GM18868 (cell line): ENCODE data around the gene RALGAPB.
"Not testable (repeated sequence)": the region's sequence is repeated elsewhere in the genome, so short reads cannot be mapped to it uniquely, and the experiment has no call there.

Experiments used
- ATAC-seq: cut with Tn5 transposase; IDR thresholded peaks from one replicate; pipeline ENCODE4 v1.9.1; 2021; ENCODE audit warnings: mild to moderate bottlenecking, moderate library complexity; ENCODE audit not compliant: unreplicated experiment

Gene RALGAPB

DNA sequence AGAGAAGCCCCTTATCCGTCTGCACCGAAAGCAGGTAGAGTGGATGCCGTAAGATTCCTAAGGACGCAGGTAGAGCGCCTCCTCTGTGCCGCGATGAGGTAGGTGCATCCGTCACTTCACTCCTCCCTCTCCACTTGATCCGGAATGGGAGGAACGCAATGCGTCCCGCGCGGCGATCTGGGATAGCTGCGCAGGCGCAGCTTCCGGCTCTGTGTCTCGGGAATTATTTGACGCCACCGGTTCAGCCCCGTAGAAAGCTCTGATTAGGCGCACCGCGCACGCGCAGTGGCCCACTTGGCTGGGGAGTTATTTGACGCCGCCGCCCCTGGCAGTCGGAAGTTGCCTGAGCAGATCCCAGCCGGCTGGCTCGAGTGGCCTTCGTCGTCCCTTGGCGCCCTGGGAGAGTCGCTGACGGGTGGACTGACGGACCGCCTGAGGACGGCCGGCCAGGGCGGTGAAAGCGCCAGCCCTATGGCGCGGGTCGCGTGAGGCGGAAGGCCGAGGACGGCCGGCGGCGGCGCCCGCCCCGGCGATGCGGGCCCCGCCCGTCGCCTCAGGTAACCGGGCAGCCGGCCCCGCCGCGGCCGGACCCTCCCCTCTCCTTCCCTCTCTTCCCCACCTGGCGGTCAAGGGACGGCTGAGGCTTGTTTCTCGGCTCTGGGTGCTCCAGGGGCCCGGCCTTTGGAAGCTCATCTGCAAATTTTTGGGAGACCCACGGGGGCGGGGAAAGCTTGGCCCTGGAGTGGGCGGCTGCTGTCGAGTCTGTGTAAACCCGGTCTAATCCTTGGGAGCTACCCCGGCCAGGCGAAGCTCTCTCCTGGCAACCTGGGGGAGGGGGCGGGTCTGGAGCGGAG, at the start of gene RALGAPB:
Gene RALGAPB (plus strand): TSS at position 331 of the 854 bp plus-strand sequence. CDS start 15,590 bp downstream, outside the sequence.
- peak; percentile 89 for ATAC-seq

DNA sequence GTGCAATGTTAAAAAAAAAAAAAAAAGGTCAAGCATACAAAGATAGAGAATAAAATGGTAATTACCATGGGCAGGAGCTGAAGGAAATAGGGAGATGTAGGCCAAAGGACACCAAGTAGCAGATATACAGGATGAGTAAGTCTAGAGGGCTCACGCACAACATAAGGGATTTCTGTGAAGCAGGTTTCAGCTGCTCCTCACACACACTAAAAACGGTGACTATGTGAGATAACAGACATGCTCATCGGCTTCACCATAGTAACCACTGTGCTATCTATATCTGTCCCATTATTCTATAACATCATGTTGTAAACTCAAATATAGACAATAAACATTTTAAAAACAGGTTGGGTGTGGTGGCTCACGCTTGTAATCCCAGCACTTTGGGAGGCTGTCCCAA, 49.1 kb upstream of the RALGAPB start:
- no peak for ATAC-seq

DNA sequence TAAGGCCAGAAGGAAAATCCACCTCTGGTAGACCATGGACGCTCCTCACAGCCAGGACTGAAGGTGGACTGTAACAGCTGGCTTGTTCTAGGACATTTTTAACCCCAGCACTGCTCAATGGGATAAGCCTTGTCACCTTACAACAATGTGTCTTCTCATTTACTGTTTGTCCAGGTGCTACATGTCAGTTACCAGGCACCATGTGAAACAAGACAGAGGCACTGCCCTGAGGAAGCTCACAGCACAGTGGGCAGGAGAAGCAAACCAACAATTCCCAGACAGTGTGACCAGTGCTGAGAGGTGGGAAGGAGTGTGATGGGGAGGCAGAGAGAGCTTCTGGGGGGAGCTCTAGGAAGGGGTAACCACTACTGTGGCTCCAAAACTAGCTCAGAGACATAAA, 48.2 kb upstream of the RALGAPB start:
- no peak for ATAC-seq

DNA sequence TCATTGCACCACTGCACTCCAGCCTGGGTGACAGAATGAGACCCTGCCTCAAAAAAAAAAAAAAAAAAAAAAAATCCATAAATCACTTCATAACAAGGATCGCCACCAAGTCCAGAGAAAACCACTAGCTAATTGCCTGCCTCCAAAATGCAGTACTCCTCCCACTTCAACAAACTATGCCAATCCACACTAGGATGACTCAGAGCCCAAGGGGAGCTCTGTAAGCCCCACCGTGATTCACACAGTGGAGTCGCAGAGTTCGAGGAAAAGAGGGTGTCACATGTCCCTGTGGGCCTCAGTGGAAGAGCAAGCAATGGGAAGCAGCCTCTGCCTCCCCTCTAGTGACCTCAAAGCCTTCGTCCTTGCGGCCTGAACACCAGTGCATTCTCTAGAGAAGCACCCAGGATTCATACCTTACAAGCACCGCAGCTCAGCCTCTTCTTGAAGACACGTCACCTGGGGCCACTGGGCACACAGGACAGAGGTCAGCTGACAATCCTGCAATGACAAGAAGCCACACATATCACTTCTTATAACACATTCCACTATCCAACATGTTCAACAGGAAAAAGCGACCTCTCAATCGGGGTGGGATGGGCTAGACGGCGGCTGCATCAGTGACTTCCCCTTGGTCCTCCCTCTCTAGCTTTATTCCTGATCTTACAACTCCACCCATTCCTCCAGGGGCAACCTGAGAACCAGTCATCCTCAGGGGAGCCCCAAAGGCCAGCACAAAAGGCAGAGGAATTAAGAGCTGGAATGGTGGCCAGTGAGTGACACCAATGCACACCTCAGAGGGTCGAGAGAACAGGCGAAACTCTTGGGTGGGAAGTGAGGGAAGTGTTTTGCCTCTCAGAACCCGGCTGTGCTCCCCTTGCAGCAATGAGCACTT, 46.4 kb upstream of the RALGAPB start:
- no peak for ATAC-seq

DNA sequence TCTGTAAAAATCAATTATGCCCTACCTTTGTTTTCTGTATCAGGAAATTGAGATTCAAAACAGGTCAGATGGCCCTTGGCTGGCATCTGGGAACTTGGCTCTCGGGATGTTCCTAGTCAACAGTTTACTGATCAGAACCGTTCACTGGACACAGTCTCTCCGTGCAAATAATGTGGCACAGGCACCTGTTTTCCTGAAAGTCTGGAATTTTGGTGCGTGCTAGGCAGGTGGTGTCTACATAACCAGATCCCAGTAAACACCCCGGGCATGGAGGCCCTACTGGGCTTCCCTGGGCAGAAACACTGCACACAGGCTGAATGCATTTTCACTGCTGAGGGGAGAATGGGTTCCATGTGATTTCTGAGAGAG, 45.0 kb upstream of the RALGAPB start:
- no peak for ATAC-seq

DNA sequence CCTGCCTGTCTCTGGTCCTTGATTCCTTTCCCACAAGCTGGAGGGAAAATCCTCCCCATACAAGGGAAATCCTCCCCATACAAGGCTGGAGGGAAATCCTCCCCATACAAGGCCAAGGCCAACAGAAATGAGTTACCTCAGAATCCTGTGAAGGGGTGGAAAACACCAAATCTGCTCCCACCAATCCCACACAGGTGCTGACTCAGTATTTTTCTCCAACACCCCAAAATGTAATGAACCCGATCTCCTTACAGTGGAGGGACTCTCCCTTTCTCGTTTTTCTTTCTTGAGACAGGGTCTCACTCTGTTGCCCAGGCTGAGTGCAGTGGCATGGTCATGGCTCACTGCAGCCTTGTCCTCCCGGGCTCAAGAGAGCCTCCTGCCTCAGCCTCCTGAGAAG, 43.8 kb upstream of the RALGAPB start:
- ATAC-seq = no peak

DNA sequence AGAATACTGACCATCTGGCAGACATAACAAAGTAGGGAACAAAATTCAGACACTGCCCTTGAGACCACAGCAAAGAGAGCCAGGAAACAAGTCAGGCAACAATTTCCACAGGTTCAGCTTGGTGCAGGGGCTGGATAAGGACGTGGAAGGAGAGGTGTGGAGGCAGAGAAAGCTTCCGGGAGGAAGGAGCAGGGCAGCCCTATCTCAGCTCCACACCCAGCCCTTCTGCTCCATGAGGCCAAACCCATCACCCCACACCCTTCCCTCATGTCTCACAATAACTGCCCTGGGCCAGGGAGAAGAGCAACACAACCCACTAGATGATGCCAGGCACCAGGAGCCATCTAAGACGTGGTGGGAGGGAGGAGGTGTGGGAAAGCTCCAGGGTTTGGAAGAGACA, 43.3 kb upstream of the RALGAPB start:
- ATAC-seq = no peak

DNA sequence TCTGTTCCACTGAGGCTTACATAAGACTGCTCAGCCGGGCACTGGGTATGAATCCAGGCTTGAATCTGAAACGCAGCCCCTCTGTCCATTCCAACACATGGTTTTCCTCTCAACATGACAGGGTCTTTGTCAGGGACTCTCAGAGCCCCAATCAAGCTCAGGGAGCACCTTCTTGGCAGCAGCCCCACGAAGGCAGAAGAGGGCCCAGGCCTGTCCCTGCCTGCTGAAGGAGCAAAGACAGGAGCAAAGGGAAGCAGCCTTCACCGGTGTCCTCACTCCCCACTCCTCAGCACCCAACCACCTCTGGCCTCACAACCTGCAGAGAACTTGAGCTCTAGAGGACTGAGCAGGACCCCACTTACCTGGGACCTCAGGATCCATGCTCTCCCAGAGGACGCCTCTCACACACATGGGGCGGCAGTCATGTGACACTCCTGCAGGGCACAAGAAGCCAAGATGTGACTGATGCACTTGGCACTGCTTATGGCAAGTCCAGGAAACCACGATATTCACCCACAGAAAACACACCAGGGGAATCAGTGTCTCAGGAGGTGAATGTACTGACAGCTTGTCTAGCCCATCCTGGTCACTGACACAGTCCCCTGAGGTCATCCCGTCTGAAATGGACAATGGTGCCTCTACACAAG, 41.8 kb upstream of the RALGAPB start:
- ATAC-seq = no peak

DNA sequence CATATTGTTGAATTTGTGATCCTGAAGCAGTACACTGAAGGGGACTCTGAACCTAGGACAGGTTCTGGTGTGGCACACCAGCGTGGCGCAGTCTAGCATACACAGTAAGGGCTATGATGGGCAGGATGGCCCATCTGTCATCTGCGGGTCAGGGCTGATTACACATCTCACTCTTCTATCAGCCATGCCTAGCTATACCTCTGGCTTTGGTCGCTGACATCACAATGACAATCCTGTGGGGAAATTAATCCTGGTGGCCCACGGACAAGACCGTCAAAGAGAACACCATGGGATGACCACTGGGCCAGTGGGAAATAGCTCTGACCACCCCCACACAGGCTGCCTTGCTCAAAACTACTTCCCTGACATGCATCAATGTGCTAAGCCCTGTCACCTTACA, 40.4 kb upstream of the RALGAPB start:
- ATAC-seq = no peak

DNA sequence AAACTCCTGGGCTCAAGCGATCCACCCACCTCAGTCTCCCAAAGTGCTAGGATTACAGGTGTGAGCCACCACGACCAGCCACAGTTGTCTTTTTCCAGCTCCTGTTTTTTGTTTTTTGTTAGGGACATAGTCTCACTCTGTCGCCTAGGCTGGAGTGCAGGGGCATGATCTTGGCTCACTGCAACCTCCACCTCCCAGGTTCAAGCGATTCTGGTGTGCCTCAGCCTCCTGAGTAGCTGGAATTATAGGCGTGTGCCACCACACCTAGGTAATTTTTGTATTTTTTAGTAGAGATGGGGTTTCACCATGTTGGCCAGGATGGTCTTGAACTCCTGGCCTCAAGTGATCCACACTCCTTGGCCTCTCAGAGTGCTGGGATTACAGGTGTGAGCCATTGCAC, 39.8 kb upstream of the RALGAPB start:
- not testable (repeated sequence) for ATAC-seq

DNA sequence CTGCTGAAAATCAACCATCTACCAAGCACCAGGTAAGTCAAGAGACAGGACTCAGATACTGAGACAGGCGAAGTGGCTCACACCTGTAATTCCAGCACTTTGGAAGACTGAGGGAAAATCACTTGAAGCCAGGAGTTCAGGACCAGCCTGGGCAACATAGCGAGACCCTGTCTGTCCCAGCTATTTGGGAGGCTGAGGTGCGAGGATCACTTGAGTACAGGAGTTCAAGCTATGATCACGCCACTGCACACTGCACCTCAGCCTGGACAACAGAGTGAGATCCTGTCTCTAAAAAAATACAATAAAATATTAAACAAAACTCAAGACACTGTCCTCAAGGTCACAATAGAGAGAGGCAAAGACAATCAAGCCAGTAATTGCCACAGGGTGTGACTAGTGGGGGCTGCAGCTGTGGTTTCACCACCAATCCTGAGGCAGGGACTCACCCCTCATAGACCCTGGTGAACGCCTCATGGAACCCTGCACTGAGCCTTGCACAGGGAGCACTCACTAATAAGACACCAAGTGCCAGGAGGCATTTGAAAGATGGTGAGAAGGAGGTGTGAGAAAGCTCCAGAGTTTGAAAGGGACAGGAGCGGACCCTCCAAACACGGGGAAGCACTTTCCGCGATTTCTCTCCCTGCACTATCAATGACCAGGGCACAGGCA, 39.2 kb upstream of the RALGAPB start:
- ATAC-seq = no peak

DNA sequence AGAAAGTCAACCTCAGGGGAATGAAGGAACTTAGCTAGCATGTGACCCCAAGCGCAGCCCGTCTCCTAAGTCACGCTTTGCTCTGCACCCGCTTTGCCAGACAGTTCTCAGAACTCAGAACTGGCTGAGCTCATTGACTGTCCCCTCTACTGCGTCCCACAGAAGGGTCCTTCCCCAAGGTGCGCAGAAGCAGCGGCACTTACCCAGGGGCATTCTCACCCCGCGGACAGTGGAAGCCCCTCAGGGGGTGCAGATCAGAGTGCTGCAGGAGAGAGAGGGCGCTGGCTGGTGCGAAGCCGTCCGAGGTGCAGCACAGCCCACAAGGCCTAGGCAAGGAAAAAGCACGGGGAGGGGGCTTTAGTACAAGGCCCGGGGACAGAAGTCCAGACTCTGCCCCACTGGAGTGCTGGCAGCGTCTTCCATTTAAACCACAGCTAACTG, 38.3 kb upstream of the RALGAPB start:
- no peak for ATAC-seq

DNA sequence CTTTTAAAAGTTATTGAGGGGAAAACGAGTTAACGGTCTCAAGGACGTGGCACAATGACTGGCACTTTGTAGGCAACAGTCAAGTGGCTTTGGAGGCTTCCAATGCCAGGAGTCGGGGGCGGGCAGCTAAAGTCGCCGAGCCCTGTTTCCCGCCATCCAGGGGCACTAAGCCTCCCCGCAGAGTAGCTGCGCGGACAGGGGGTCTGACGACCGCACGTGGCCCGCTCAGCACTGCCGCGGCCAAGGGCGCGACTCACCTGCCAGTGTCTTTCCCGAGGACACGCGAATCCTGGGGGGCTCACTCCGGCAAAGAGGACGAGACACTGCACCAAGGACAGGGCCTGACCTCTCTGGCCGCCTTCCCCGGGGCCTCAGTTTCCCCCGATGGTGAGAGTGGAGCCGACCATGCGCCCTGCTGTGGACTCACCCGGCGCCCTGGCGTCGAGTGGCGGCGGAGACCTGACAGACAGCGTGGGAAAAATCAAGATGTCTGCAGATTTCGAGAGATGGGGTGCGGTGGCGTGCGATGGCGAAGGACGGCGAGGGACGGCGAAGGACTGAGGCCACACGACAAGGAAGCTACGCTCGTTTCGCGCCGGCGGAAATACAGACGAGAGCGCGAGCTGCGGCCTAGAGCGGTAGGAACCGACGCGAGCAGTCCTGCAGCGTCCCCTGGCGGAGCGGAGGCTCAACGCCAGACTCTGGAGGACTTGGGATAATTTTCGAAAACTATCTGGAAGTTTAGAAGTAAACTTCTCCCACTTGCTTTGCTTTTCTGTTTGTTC, 37.7 kb upstream of the RALGAPB start, which contains the start of gene SNHG17:
Gene SNHG17 (minus strand): TSS at position 559 of the 785 bp plus-strand sequence.
- peak; percentile 65 for ATAC-seq

DNA sequence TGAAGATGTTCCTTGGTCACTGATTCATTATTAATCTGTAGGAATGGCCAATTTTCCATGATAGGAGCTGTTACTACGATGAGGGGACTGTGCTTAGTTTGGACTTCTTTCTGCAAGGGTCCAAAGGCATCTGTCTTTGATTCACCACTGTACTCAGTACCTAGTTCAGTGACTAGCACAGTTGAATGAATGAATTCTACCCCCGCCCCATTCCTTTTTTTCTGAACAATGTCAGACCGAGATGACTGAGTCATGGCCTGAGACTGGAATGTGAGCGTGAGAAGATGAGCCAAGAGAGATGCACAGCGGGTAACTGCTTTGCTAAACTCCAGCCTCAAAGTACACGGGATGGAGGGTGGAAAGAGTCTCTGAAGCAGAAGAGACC, 37.1 kb upstream of the RALGAPB start:
- no peak for ATAC-seq

DNA sequence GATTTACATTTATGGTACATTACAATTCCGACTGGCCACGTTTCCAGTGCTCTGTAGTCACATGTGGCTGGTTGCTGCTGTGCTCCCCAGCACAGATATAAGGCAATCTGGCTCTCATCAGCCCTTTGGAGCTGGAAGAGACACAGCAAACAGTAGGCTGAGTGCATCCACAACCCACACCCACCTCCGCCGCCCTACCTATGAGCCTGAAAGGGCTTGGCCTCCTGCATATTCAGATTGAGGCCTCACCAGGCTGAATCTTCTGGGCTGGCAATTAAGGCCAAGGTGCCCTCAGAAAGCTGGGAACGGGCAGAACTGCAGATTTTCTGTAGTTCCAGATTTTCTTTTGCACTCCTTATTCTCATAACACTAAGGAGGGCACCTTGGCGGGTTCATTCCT, 34.8 kb upstream of the RALGAPB start:
- ATAC-seq = no peak

DNA sequence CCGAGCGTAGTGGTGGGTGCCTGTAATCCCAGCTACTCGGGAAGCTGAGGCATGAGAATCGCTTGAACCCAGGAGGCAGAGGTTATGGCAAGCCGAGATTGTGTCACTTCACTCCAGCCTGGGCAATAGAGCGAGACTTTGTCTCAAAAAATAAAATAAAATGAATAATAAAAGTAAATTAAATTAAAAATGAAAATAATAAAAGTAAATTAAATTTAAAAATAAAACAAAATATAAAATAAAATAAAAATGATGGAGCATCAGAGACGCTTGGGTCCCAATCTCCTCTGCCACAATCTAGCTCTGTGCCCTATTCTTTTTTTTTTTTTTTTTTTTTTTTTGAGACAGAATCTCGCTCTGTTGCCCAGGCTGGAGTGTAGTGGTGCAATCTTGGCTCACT, 31.5 kb upstream of the RALGAPB start:
- ATAC-seq = not testable (repeated sequence)

DNA sequence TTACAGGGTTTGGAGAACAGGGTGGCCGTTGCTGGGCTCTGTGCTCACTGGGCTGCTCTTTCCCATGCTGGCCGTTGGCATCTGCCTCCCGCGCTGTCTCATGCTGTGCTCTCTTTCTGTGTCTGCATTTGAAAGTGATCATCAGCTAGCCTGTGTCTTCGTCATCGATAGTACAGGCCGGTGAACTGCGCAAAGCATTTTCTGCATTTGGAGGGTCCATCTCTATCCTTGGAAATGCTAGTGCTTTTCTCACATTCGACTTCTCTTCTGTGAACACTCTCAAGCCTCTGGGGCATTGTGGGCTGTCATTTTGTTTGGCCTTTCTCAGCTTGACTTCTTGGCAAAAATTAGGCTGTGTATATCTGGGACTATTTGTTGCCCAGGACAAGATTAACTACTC, 30.7 kb upstream of the RALGAPB start:
- no peak for ATAC-seq

DNA sequence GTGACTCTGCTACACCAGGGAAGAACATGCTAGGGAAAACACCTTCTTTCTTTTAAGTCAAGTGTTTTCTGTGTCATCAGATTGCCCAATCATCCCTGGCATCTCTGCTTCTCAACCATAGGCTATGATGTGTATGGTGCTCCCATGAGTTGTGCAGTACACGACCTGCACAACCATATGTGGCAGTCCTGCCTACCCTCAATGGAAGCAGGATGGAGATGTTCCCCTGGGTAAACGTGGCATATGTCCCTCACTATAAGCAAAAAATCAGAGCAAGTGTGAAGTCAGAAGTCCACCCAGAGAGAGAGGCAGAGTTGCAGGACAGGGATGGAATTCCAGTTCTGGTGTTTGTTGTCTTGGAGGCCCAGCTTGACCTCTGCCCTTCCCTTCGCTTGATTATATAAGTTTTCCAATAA, 27.3 kb upstream of the RALGAPB start:
- no peak for ATAC-seq

DNA sequence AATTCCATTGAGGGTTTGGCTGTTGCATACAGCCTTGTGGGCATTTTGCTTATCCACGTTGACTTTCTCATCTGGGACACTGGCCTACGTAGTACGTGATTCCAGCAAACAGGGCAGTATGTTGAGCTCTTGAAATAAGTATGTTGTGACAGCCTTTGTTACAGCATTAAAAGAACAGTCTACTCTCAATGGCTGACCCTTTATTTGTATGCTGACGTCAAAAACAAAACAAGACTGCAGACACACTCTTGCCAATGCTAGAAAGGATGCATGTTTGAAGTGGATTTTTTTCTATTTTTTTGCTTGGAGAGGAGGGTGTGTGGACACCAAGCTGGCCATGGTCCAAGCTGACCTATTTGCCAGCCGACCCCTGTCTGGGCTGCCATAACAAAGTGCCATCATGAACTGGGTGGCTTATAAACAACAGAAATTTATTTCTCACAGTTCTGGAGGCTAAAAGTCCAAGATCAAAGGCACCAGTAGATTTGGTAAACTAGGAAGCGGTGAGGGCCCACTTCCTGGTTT, 26.7 kb upstream of the RALGAPB start:
- no peak for ATAC-seq
